Fibroblast of the aortic adventitia (primary cell): Measurements from ENCODE around the gene TRPV6. TPM values are rescaled to one million over a fixed set of nuclear protein-coding genes. Genes with fewer than 3 reads are reported as not detected.

ENCODE experiments used
- DNase-seq: peaks from one replicate; pipeline ENCODE4 v3.0.0-alpha.2; 2010; ENCODE audit warnings: low read depth
- H3K4me3 ChIP-seq: 2 replicates; pipeline ENCODE4 v1.5.1; 2011; ENCODE audit warnings: low read depth, mild to moderate bottlenecking, control low read depth, low read length, moderate library complexity
- total RNA-seq: library from RNA; depleted of rRNA; stranded (reverse); fragments of >200 nt; gene quantifications from 2 replicates; pipeline ENCODE4 v1.2.3, GENCODE V29; 2012; ENCODE audit warnings: low replicate concordance
- TF ChIP-seq, protein P1 (sequence below): IDR thresholded peaks from 2 replicates; pipeline ENCODE4 v1.5.1; 2011; ENCODE audit warnings: mild to moderate bottlenecking, low read length, control low read depth, inconsistent platforms; ENCODE audit not compliant: insufficient read depth

TRPV6 gene
- total RNA-seq, 1 donor, result not detected

DNA sequence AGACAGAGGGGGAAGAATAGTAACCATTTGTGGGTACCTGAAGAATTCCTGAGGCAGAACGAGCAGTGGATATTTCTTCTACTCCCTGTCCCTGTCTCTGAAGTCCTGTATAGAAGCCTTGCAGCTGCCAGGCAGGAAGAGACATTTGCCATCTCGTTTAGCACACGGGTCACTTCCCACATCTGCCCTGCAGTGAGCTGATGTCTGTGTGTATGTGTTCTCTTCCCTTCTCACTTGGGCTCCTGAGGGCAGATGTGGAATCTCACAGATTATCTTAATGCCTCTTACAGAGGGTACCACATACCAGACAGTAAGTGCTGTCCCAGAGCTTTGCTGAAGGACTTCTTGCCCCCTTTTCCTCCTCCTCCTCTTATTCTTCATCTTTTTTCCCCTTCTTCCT, 14.1 kb upstream of the TRPV6 start:
- DNase-seq, result no peak
- no peak overlapping the region for H3K4me3 ChIP-seq
- TF ChIP-seq, protein P1, sequence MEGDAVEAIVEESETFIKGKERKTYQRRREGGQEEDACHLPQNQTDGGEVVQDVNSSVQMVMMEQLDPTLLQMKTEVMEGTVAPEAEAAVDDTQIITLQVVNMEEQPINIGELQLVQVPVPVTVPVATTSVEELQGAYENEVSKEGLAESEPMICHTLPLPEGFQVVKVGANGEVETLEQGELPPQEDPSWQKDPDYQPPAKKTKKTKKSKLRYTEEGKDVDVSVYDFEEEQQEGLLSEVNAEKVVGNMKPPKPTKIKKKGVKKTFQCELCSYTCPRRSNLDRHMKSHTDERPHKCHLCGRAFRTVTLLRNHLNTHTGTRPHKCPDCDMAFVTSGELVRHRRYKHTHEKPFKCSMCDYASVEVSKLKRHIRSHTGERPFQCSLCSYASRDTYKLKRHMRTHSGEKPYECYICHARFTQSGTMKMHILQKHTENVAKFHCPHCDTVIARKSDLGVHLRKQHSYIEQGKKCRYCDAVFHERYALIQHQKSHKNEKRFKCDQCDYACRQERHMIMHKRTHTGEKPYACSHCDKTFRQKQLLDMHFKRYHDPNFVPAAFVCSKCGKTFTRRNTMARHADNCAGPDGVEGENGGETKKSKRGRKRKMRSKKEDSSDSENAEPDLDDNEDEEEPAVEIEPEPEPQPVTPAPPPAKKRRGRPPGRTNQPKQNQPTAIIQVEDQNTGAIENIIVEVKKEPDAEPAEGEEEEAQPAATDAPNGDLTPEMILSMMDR, result no peak

DNA sequence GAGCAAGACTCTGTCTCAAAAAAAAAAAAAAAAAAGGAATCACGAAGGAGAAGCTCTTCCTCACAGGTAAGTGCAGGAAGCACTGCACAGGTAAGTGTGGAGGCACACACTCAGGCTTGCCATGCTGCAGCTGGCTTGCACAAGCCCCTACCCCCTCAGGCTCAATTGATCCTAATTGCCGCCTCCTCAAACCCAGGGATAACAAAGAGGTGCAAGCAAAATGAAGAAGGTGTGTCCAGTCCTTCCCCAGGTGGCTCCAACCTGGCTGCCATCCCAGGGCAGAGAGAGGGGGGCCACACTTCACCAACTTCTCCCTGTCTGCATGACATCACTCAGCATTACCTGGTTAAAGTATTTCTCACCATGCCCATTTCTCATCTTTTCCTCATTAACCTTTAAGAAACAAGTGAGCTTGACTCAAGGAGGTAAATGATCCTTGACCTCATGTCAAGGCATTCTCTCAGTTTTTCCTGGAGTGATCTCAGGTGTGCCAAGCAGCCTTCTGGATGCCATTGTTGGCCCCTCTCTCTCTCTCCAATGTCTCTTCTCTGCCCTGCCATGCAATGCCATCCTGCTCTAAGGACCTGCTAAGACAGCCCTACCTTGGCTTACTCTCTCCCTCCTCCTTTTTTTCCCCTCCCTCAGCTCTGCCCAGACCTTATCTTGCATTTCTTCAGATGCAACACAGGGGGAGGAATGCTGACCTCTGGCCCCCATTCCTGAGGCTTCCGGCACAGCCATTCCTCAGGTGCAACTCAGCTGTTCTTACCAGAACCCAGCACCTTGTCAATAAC, 13.0 kb upstream of the TRPV6 start:
- DNase-seq, result no peak
- H3K4me3 ChIP-seq, result no peak overlapping the region
- TF ChIP-seq, protein P1, result no peak

DNA sequence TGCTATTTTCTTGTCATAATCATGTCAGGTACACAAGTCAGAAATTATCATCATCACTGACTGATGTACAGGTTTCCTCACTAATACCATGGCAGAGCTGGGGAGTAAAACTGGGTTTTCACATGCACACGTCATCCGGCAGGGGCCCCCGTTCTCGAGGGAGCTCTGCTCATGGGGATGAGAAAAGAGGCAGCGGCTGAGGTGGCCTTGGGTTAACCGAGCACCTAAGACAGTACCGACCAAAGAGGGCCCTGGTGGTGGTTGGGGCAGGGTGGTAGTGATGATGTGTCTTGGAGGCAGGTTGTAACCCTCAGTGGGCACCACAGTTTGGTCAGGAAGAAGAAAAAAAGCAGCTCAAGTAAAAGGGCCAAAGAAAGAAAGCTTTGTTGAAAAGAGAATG, 12.1 kb upstream of the TRPV6 start:
- no peak overlapping the region for H3K4me3 ChIP-seq
- DNase-seq, result no peak
- TF ChIP-seq, protein P1, result no peak

DNA sequence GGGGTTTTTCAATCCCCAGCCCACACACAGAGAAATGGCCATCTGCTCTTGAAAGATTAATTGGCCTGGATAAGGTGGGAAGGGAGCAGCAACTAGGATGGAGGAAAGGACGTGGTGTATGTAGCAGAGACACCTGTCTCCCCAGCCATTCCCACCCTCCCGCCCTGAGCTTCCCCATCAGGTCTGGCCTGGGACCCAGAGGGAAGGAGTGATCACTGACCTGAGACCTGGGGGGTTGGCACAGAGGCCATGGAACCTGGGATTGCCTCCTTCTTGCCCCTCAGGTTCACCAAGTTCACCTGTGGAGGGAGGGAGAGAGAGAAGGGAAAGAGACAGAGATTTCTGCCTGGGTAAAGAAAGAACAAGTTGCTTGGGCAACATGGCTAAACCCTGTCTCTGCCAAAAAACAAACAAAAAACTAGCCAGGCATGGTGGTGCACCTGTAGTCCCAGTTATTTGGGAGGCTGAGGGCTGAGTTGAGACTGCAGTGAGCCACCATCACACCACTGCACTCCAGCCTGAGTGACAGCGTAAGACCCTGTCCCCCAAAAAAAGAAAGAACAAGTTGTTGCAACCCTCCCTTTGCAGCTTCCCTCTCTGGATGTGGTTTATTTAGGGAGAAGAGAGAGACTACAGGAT, 11.3 kb upstream of the TRPV6 start:
- no peak overlapping the region for H3K4me3 ChIP-seq
- DNase-seq, result no peak
- TF ChIP-seq, protein P1, result no peak

DNA sequence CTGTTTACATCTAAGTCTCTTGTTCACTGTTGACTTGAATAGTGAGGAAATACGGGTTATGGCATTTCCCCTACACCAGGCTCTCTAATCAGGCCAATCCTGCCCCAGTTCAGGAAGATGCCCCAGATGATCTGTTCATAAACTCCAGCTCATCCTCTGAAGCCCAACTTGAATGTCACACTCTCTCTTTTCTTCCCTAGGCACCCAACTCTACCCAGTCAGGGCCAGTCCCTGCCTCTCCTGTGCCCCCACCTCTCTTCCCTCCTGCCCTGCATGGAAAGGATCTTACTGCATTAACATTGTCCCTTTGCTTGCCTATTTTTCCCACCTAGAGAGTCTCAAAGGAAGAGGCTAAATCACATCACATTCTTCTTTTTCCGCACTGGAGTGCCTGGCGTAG, 10.6 kb upstream of the TRPV6 start:
- no peak overlapping the region for H3K4me3 ChIP-seq
- DNase-seq, result no peak
- TF ChIP-seq, protein P1, result no peak

DNA sequence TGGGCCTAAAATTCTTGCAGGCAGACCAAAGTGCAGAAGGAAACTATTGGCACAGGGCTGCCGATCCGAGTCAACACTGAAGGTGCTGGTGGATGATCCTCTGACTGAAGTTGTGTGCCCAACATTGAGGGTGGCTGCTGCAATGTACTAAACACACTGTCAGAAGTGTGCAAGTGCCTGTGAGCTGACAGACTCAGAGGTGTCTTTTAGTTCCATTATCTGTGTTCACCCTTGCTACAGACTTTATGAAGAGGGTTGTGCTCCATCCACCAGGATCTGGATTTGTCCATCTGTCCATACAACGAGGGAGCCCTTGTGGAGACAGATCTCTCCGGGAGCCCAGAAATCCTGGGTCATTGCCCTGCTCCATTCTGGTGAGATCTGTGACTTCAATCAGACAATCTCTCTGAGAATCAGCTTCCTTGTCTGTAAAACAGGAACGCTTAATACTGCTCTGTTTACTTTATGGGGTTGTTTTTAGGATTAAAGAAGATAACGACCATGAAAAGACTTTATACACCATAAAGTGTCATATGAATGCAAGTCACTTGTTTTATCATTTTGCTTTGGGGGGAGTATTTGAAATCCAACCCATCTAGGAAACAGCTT, 9.5 kb upstream of the TRPV6 start:
- TF ChIP-seq, protein P1, result no peak
- no peak for DNase-seq
- H3K4me3 ChIP-seq, result no peak overlapping the region
